ENCODE data around the gene CFLAR.

- TF ChIP-seq, protein P1, sequence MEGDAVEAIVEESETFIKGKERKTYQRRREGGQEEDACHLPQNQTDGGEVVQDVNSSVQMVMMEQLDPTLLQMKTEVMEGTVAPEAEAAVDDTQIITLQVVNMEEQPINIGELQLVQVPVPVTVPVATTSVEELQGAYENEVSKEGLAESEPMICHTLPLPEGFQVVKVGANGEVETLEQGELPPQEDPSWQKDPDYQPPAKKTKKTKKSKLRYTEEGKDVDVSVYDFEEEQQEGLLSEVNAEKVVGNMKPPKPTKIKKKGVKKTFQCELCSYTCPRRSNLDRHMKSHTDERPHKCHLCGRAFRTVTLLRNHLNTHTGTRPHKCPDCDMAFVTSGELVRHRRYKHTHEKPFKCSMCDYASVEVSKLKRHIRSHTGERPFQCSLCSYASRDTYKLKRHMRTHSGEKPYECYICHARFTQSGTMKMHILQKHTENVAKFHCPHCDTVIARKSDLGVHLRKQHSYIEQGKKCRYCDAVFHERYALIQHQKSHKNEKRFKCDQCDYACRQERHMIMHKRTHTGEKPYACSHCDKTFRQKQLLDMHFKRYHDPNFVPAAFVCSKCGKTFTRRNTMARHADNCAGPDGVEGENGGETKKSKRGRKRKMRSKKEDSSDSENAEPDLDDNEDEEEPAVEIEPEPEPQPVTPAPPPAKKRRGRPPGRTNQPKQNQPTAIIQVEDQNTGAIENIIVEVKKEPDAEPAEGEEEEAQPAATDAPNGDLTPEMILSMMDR (IDR thresholded peaks at IDR 0.05; ENCODE audit: low read depth, low read length), result no peak
- TF ChIP-seq EZH2phosphoT487 (IDR thresholded peaks at IDR 0.05; ENCODE audit: low read depth), result no peak
These were observed 34.6 kb downstream of the CFLAR start for GRCh38 chr2:201150454-201151020.
